Gastrocnemius medialis (tissue), 4 donors: ENCODE results near the gene FPGS. TPM values are rescaled to one million over a fixed set of nuclear protein-coding genes. Genes with fewer than 3 reads are reported as not detected.

ENCODE experiments used
- ATAC-seq, 2 donors: fragments of 150-250 bp; one replicate each; pipeline ENCODE4 v1.9.1; 2016
- DNase-seq, 2 donors: peaks; one replicate each; pipeline ENCODE4 v3.0.0-alpha.2; 2019
- H3K27ac ChIP-seq, 4 donors: fragments of 200-600 bp; sonication (generic); 1 replicate in 1 of 4; 2 replicates in 3 of 4; pipeline ENCODE4 v1.5.1; 2016 to 2018; ENCODE audit warnings: mild to moderate bottlenecking in 2 of 4, moderate library complexity in 1 of 4
- H3K27me3 ChIP-seq, 3 donors: fragments of 200-600 bp; sonication (generic) in 2 of 3; 1 replicate in 1 of 3; 2 replicates in 2 of 3; pipeline versions ENCODE4 v1.5.1 to v1.6.0; 2016 to 2019; ENCODE audit warnings: mild to moderate bottlenecking in 1 of 3, moderate library complexity in 1 of 3
- H3K36me3 ChIP-seq, 2 donors: fragments of 200-600 bp; sonication (generic) in 1 of 2; one replicate each; pipeline ENCODE4 v1.5.1; 2017 to 2018
- H3K4me1 ChIP-seq, 2 donors: fragments of 200-600 bp; sonication (generic) in 1 of 2; one replicate each; pipeline ENCODE4 v1.5.1; 2016 to 2017; ENCODE audit warnings: mild to moderate bottlenecking in 2 of 2
- H3K4me3 ChIP-seq, 4 donors: fragments of 200-600 bp; sonication (generic) in 3 of 4; 1 replicate in 1 of 4; 2 replicates in 3 of 4; pipeline ENCODE4 v1.5.1; 2016 to 2019; ENCODE audit warnings: mild to moderate bottlenecking in 2 of 4
- H3K9me3 ChIP-seq, 3 donors: fragments of 200-600 bp; sonication (generic) in 2 of 3; 1 replicate in 1 of 3; 2 replicates in 2 of 3; pipeline ENCODE4 v1.5.1; 2016 to 2019
- POLR2A ChIP-seq, 2 donors: fragments of 450-650 bp; IDR thresholded peaks; one replicate each; pipeline ENCODE4 v1.6.1; 2017; ENCODE audit warnings: antibody characterized with exemption in 2 of 2, mild to moderate bottlenecking in 2 of 2, moderate library complexity in 2 of 2
- in situ Hi-C, 4 donors: fragments of 200-750 bp; cut with MboI; loops; one replicate each; pipeline versions ENCODE4 v1.15.0 to v1.8.0; 2017; ENCODE audit warnings: low sequenced_read_pairs in 4 of 4
- intact Hi-C: fragments of 100-400 bp; cut with DNase I; formaldehyde crosslinking; loops from one replicate; pipeline ENCODE4 v1.15.1; 2023; ENCODE audit warnings: low total_unique reads
- total RNA-seq, 4 donors: library from RNA; depleted of rRNA; stranded (reverse); fragments of >200 nt; gene quantifications; one replicate each; pipeline versions ENCODE4 v1.1.0 to v1.2.3, GENCODE V29; 2016
- TF ChIP-seq, protein P1 (sequence below), 5 experiments: fragments of 450-650 bp in 3 of 5; fragments of 200-600 bp in 2 of 5; sonication (generic) in 2 of 5; IDR thresholded peaks in 4 of 5; conservative IDR thresholded peaks in 1 of 5; 1 replicate in 4 of 5; 2 replicates in 1 of 5; pipeline ENCODE4 v1.5.1; 2016 to 2019; ENCODE audit warnings: antibody characterized with exemption in 5 of 5, mild to moderate bottlenecking in 3 of 5, moderate library complexity in 3 of 5

Gene FPGS
- total RNA-seq, 4 donors from 2014 or later, result 36.4 to 87.6 (median 47.7) TPM

DNA sequence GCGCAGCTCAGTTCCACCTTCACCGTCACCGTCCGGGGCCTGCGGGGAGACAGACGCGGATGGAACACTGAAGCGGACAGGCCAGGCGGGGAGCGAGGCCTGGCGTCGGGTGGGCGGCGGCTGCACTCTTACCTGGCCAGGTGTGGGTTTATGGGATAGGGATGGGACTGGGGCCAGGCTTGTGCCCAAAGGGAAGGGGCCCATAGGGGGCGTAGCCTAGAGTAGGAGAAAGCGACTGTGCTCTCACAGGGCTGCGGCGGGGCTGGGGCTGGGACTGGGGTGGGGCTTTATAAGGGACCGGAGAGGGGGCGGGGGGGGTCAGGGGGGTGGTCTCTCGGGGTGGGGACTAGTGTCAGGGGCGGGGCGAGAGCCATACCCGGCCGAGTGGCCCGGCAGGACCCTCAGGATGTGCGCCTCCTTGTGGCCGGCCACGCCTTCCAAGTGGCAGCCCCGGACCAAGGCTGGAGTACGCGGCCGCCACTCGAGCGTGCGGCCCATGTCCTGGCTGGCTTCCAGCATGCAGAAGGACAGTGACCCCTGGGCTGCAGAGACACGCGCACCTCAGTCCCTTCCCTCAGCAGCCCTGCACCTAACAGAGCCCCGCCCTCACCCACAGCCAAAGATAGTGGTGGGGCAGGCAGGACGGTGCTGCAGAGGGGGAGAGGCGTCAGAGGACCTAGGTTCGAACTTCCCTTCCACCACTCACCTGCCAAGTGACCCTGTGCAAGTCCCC lies 22.8 kb downstream of the FPGS start:
- peak in 1 of 2 donors; percentile 44 for DNase-seq
- no peaks in the 10 kb centered on the region for H3K36me3 ChIP-seq
- TF ChIP-seq, protein P1, sequence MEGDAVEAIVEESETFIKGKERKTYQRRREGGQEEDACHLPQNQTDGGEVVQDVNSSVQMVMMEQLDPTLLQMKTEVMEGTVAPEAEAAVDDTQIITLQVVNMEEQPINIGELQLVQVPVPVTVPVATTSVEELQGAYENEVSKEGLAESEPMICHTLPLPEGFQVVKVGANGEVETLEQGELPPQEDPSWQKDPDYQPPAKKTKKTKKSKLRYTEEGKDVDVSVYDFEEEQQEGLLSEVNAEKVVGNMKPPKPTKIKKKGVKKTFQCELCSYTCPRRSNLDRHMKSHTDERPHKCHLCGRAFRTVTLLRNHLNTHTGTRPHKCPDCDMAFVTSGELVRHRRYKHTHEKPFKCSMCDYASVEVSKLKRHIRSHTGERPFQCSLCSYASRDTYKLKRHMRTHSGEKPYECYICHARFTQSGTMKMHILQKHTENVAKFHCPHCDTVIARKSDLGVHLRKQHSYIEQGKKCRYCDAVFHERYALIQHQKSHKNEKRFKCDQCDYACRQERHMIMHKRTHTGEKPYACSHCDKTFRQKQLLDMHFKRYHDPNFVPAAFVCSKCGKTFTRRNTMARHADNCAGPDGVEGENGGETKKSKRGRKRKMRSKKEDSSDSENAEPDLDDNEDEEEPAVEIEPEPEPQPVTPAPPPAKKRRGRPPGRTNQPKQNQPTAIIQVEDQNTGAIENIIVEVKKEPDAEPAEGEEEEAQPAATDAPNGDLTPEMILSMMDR (IDR thresholded peaks at IDR 0.05 in 4 of 5, conservative IDR thresholded peaks at IDR 0.05 in 1 of 5), result peak in 4 of 5 experiments; percentile 24 to 41 (median 28)
- TF ChIP-seq POLR2A (IDR thresholded peaks at IDR 0.05), result no peak

DNA sequence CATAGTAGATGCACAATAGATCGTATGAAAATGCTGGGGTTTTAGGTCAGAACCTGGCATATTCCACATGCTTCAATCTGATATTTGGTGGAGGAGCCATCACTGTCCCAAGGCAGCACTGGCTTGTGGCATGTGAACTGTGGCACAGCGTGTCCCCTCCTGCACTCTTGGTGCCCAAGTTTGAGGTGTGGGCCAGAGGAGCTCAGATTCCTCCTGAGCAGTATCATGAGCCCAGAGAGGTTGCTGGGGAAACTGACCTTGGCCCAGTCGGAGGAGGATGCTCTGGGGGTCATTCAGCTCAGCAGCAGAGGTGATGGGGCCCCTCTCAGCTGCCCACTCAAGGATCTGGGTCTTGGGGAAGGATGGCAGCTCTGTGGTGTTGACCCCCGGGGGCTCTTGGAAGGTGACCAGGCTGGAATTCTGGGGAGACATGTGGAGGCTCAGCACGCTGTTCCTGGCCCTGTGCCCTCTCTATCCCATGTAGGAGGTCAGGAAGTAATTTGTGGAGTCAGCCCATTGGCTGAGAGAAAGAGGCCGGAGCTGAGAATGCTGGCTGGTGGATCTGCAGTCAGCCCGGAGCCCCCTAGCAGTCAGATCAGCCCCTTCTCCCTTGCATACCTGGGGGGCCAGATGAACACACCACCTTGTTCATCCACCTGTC lies 23.7 kb downstream of the FPGS start:
- Histone ChIP-seq H3K4me1 (peaks cover 39 to 40% of the 10 kb centered on the region in 2 donors), H3K27ac (peak overlapping the region in 1 of 4 donors; percentile 81), H3K4me3 (no peak overlapping the region), H3K36me3 (no peaks in the 10 kb centered on the region), H3K27me3 (no peaks in the 10 kb centered on the region), H3K9me3 (no peaks in the 10 kb centered on the region)
- in situ Hi-C loops, result no loop called here
- no peak for TF ChIP-seq POLR2A (IDR thresholded peaks at IDR 0.05)
- TF ChIP-seq, protein P1 (IDR thresholded peaks at IDR 0.05 in 4 of 5, conservative IDR thresholded peaks at IDR 0.05 in 1 of 5), result no peak
- DNase-seq, result no peak
- no peak for ATAC-seq
- intact Hi-C loops, result no loop called here

More for the DNA sequence above, 22.8 kb downstream of the FPGS start:
- Histone ChIP-seq H3K4me3 (no peak overlapping the region), H3K27me3 (no peaks in the 10 kb centered on the region), H3K4me1 (peaks cover 39 to 40% of the 10 kb centered on the region in 2 donors), H3K27ac (peak overlapping the region in 1 of 4 donors; percentile 28), H3K9me3 (no peaks in the 10 kb centered on the region)
- in situ Hi-C loops, result no loop called here
- intact Hi-C loops, result no loop called here
- ATAC-seq, result no peak

DNA sequence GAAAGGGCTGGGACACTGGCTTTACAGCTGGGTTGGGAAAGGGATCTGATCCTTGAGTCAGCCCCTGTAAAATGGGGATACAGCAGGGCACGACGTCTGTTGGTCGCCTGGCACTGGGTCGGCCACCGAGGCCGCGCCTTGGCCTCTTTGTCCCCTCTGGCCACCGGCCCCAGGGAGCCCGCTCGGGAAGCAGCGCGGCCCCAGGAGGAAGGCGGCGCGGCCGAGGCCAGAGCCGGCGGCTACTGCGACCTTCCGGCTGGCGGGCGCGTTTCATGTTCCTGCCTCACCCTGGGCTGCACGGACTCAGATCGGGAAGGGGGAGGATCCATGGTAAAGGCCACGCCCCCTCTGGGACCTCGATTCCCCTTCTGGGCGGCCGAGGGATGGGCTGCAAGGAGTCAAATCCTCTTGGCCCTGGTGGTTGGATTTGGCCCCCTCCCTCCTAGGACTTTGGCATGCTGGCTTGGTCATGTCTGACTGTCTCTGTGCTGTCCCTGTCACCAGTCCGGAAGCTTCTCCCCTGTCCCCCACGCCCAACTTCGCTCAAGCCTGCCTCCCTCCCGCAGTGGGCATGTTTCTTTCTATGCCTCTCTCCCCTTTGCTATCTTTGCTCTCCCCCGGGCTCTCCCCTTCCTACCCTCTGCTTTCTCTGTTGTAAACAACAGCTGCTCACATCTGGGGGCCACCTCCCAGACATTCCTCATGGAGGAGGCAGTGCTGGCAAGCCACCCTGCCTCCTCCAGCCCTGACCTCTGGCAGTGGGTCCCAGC lies 25.8 kb downstream of the FPGS start:
- H3K4me3 ChIP-seq, result peak overlapping the region; percentile 29 to 44 (median 42)

DNA sequence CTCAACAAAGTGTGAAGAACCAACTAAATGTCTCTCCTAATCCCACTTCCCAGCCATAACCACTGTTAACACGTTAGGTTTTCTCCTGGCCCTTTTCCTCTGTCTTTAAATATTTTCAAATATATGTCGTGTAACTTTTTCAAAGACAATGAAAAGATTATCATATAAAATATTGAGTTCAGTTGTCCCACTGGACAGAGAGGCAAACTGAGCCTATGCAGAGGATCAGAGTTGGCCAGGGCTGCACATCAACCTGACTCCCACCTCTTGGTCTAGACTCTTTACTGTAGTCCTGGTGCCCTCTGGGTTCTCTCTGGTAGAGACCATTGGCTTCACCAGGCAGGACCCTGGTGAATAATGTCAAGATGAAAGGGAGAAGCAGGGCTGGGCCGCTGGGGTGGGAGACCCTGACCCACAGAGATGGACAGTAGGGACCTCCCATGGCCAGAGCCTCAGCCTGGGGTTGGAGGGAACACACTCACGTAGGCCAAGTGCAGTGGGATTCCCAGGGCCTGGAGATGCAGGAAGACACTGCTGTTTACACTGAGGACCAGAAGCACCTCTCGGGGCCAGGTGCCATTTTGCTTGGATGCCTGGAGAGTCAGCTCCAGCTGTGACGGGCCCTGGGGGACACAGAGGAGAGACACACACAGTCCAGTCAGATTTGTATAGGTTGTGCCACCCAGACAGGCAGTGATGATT lies 26.7 kb downstream of the FPGS start:
- TF ChIP-seq, protein P1 (IDR thresholded peaks at IDR 0.05 in 4 of 5, conservative IDR thresholded peaks at IDR 0.05 in 1 of 5), result no peak
- TF ChIP-seq POLR2A (IDR thresholded peaks at IDR 0.05), result no peak
- DNase-seq, result no peak
- no peak for ATAC-seq
- Histone ChIP-seq H3K27me3 (no peaks in the 10 kb centered on the region), H3K4me3 (no peak overlapping the region), H3K9me3 (no peaks in the 10 kb centered on the region), H3K36me3 (no peaks in the 10 kb centered on the region), H3K27ac (peak overlapping the region; percentile 64 to 84 (median 78)), H3K4me1 (peaks cover 26 to 47% of the 10 kb centered on the region in 2 donors)
- intact Hi-C loops, result no loop called here
- in situ Hi-C loops, result no loop called here

More for the DNA sequence above, 25.8 kb downstream of the FPGS start:
- TF ChIP-seq POLR2A (IDR thresholded peaks at IDR 0.05), result peak; percentile 69 to 84
- TF ChIP-seq, protein P1 (IDR thresholded peaks at IDR 0.05 in 4 of 5, conservative IDR thresholded peaks at IDR 0.05 in 1 of 5), result peak in 2 of 5 experiments; percentile 17 to 25
- DNase-seq (peak; percentile 78 to 87), ATAC-seq (peak; percentile 80 to 81)
- Histone ChIP-seq H3K27me3 (no peaks in the 10 kb centered on the region), H3K4me1 (peaks cover 26 to 41% of the 10 kb centered on the region in 2 donors), H3K27ac (peak overlapping the region; percentile 64 to 84 (median 78)), H3K36me3 (no peaks in the 10 kb centered on the region), H3K9me3 (no peaks in the 10 kb centered on the region)
- intact Hi-C loops, result no loop called here
- in situ Hi-C loops, result no loop called here
